ENCODE data around the gene NUDT3. TPM values are rescaled to one million over a fixed set of nuclear protein-coding genes. Genes with fewer than 3 reads are reported as not detected.

Gene NUDT3
- total RNA-seq, 1 donor from 2014 or later: 31.7 TPM

DNA sequence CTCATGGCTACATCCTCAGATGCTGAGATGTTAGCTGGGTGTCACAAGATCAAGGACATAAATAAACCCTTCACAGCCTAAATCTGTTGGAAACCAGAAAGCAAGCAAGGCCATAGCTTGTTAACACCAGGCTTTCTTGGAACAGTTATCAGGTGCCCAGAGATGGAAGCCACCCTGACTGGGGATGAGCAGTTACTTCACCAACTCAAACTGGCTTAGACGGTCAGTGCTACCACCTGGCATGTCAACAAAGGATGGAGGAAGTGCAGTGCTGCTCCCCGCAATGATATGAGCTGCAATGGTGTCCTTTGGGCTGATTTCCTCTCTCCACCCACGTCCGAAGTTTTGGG is 114.7 kb downstream of the NUDT3 start:
- Histone ChIP-seq H3K36me3 (ENCODE audit: control insufficient read depth, insufficient read depth, low read length) (no peaks in the 10 kb centered on the region), H3K27me3 (ENCODE audit: control insufficient read depth, insufficient read depth, low read length) (no peaks in the 10 kb centered on the region), H3K4me3 (ENCODE audit: low read depth, low read length) (no peak overlapping the region)
- TF ChIP-seq, protein P1, sequence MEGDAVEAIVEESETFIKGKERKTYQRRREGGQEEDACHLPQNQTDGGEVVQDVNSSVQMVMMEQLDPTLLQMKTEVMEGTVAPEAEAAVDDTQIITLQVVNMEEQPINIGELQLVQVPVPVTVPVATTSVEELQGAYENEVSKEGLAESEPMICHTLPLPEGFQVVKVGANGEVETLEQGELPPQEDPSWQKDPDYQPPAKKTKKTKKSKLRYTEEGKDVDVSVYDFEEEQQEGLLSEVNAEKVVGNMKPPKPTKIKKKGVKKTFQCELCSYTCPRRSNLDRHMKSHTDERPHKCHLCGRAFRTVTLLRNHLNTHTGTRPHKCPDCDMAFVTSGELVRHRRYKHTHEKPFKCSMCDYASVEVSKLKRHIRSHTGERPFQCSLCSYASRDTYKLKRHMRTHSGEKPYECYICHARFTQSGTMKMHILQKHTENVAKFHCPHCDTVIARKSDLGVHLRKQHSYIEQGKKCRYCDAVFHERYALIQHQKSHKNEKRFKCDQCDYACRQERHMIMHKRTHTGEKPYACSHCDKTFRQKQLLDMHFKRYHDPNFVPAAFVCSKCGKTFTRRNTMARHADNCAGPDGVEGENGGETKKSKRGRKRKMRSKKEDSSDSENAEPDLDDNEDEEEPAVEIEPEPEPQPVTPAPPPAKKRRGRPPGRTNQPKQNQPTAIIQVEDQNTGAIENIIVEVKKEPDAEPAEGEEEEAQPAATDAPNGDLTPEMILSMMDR (IDR thresholded peaks at IDR 0.05; ENCODE audit: insufficient read depth, low read length, poor library complexity, severe bottlenecking): no peak
- DNase-seq (ENCODE audit: low read depth): no peak

DNA sequence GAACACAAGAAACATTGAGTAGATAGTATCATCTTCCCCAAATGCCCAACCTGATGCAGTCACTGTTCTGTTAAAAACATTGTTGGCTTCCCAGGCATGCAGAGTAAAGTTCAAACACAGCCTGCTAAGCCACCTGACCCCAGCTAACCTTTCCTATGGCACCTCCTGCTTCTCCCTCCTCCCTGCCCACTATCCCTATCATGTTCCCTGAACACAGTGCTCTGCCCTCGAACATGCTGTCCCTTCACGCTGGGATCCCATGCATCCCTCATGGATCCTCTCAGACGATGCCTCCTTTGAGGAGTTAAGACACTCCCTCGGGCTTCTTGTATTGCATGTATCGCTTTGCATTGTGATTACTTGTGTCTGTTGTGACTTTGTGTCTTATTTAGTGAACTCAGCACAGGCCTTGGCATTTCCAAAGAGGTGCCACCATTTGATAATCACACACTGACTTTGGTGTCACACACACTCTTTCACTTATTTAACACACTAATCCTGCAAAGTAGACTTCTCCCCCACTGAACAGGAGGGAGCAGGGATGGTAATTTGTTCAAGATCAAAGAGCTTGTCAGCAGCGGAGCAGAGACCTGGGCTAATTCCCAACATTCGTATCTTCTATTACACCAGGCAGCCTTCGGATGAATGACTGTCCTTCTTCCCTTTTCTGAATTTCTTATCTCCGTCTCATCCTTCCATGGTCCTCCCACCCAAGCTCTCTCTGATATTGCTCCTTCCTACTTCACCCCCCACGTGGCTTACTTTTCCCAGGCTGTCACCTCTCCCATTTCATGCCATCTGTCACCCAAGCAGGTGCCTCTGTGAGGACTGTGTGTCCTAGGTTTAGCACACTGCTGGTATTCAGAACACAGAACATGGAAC is 115.3 kb downstream of the NUDT3 start:
- DNase-seq (ENCODE audit: low read depth): no peak
- no peak overlapping the region for H3K4me3 ChIP-seq (ENCODE audit: low read depth, low read length)
- TF ChIP-seq, protein P1 (IDR thresholded peaks at IDR 0.05; ENCODE audit: insufficient read depth, low read length, poor library complexity, severe bottlenecking): no peak
- H3K27me3 ChIP-seq (ENCODE audit: control insufficient read depth, insufficient read depth, low read length): no peaks in the 10 kb centered on the region
- no peaks in the 10 kb centered on the region for H3K36me3 ChIP-seq (ENCODE audit: control insufficient read depth, insufficient read depth, low read length)

DNA sequence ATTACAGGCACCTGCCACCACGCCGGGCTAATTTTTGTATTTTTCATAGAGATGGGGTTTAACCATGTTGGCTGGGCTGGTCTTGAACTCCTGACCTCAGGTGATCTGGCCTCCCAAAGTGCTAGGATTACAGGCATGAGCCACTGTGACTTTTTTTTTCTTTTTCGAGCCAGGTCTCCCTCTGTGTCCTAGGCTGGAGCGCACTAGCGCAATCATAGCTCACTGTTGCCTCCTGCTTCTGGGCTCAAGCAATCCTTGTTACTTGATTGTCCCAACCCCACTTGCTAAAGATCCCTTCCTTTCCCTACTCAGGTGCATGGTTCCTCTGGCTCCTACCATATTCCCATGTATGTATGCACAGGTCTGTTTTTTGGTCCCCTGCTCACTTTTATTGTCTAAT is 116.3 kb downstream of the NUDT3 start:
- DNase-seq (ENCODE audit: low read depth): no peak
- H3K36me3 ChIP-seq (ENCODE audit: control insufficient read depth, insufficient read depth, low read length): no peaks in the 10 kb centered on the region
- TF ChIP-seq, protein P1 (IDR thresholded peaks at IDR 0.05; ENCODE audit: insufficient read depth, low read length, poor library complexity, severe bottlenecking): no peak
- no peak overlapping the region for H3K4me3 ChIP-seq (ENCODE audit: low read depth, low read length)
- H3K27me3 ChIP-seq (ENCODE audit: control insufficient read depth, insufficient read depth, low read length): no peaks in the 10 kb centered on the region

DNA sequence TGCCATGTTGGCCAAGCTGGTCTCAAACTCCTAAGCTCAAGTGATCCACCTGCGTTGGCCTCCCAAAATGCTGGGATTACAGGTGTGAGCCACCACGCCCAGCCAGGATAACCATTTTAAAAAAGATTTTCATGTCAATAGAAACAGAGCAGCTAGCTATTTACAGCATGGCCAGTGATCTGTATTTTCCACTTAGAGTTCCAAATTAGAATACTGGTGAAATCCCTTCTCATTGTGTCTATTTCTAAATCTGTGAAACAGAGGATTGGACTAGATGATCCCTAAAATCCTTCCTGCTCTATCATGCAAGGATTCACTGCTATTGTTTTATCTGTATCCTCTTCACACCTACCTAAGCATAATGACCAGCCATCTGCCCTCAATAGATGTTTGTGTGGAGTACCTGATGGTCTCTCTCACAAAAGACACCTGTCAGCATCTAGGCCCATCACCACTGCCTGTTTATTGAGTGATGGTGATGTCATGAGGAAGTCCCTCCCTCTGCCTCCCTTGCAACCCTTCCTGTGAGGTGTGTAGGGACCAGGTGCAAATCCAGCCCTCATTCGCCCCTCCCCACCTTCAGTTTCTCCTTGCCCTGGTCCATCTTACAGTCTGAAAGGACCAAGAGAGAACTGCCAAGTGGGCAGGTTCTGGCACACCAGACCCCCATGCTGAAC is 117.2 kb downstream of the NUDT3 start:
- H3K27me3 ChIP-seq (ENCODE audit: control insufficient read depth, insufficient read depth, low read length): no peaks in the 10 kb centered on the region
- H3K4me3 ChIP-seq (ENCODE audit: low read depth, low read length): no peak overlapping the region
- DNase-seq (ENCODE audit: low read depth): no peak
- H3K36me3 ChIP-seq (ENCODE audit: control insufficient read depth, insufficient read depth, low read length): no peaks in the 10 kb centered on the region
- TF ChIP-seq, protein P1 (IDR thresholded peaks at IDR 0.05; ENCODE audit: insufficient read depth, low read length, poor library complexity, severe bottlenecking): no peak

DNA sequence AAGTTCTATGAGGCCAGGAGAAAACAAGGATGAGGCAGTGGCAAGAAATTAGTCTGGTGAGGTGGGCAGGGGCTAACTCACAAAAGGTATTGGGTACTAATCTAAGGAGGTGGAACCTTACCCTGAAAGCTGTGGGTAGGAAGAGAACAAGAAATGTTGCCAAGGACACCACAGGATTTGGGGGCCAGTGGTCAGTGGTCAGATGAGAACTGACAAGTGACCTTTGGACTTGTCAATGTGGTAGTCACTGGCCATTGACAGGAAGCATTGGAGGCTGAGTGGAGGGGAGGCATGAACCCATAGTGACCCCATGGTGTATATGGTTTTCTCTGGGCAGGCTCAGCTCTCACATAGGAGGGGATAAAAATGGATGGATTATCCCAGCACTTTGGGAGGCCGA is 118.3 kb downstream of the NUDT3 start:
- no peaks in the 10 kb centered on the region for H3K36me3 ChIP-seq (ENCODE audit: control insufficient read depth, insufficient read depth, low read length)
- H3K27me3 ChIP-seq (ENCODE audit: control insufficient read depth, insufficient read depth, low read length): no peaks in the 10 kb centered on the region
- DNase-seq (ENCODE audit: low read depth): no peak
- no peak overlapping the region for H3K4me3 ChIP-seq (ENCODE audit: low read depth, low read length)
- TF ChIP-seq, protein P1 (IDR thresholded peaks at IDR 0.05; ENCODE audit: insufficient read depth, low read length, poor library complexity, severe bottlenecking): no peak
